EL (cell line): ENCODE measurements around the gene LRIG2.
"Not testable (repeated sequence)": the region's sequence is repeated elsewhere in the genome, so short reads cannot be mapped to it uniquely, and the experiment has no call there.

Source experiments
- DNase-seq: peaks from one replicate; pipeline ENCODE4 v3.0.0-alpha.2; 2016

Gene LRIG2

DNA sequence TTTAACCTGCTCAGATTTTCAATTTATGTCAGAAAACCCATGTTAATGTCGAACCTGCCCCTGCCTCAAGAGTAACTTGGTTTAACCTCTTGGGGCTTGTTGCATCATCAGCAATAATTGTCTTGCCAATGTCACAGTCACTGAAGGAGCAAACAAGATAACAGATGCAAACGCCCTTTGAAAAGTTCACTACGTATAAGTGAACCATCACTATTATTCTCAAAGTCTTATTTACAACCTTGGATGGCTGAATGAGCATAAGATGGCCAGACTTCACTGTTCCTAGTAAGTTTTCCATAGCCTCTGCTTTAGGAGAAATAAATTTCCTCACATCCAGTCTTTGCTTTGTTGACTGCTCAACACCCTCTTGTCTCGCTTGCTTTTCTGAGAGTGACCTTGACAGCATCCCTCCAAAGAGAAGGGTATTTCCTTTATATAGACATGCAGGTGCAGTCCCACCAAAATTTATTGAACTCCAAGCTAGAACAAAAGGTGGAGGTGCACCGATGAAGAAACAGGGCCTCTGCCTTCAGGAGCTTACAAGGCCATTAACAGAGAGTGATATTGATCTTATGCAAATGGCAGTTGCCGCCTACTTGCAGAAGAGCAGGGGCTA is 749 bp upstream of the LRIG2 start:
- DNase-seq, result no peak

DNA sequence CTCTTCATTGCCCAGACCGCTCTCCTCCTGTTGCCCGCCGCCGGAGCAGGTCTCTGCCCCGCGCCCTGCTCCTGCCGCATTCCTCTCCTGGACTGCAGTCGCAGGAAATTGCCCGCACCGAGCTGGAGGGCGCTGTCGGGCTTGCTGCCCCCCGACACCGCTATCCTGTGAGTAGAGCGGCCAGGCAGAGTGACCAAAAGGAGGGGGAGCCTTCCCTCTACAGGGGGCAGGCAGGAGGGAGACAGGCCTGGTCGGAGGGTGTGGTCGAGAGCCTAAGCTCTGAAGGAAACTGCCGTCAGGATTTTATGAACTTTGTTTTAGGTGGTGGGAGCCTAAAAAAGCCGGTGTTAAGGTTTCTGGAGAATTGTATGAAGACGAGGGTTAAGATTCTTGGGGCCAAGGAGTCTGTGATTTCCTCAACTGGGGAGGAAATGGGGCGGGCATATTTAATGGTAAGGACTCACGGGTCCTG is 517 bp downstream of the LRIG2 start:
- peak; percentile 71 for DNase-seq

DNA sequence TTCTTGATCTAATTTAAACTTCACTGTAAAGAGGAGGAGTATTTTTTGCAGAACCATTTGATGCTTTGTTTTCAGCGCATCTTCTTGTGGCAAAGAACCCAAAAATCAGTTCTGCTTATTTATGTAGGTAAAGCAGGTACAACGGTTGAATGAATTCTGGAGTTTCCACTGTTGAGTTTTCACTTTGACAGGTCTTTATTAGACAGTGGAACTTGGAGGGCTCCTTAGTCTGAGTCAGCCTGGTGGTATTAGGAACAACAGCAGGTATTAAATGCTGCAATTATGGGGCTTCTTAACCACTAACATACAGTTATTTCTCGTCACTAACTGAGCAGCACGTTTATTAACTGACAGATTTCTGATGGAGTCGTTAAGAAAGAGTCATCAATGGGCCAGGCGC is 1.2 kb downstream of the LRIG2 start:
- DNase-seq, result peak; percentile 20

DNA sequence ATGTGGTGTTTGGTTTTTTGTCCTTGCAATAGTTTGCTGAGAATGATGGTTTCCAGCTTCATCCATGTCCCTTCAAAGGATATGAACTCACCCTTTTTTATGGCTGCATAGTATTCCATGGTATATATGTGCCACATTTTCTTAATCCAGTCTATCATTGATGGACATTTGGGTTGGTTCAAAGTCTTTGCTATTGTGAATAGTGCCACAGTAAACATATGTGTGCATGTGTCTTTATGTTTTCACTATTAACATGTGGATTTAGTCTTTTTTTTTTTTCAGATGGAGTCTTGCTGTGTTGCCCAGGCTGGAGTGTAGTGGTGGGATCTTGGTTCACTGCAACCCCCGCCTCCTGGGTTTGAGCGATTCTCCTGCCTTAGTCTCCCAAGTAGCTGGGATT is 5.0 kb downstream of the LRIG2 start:
- not testable (repeated sequence) for DNase-seq

DNA sequence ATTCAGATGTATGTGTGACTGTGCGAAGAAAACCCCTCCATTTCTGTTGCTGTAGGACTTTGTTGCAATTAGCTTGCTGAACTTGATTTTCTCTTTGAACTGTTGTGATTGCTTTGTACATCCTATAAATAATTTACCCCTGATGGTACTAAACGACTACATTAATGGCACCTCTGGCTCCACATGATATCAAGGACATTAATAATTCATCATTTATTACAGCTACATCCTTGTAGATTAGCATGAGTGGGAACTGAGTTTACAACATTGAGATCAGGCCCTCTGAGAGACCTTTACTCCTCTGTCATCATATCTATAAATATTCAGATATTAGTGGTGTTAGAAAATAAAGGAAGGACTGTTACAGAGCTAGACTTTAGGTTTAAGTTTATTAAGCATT is 13.5 kb downstream of the LRIG2 start:
- DNase-seq, result no peak

DNA sequence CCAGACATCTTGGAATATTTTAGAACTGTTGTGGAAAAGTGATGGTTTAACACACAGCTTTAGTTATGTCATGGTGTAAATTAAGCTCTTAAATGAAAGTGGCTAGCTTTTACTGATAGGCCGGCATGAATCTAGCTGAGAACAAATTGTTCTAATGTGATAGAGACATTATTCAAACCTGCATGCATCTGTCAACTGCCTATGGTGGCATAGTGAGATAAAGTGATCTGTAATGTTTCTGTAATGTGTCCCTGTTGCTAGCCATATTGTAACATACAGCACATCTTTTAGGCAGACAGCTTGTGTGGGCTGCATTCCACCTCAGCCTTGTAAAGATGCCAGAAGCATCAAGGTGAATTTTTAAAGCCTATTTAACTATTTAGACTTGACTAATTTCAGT is 16.0 kb downstream of the LRIG2 start:
- DNase-seq, result no peak

DNA sequence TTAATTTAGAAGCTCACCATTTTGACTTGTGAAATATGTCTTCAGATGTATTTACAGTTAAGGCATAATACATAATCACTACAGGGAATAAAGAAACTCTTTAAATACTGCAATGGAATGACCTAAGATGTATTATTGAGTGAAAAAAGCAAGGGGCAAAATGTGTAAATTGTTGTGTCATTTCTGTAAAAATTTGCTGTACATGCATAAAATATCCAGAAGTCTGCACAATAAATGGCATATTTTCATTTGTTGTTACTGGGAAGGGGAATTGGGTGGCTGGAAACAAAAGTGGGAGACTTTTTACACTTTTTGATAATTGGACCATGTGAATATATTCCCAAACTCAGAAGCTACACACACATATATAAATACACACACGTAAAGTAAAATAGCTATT is 17.1 kb downstream of the LRIG2 start:
- DNase-seq, result no peak

DNA sequence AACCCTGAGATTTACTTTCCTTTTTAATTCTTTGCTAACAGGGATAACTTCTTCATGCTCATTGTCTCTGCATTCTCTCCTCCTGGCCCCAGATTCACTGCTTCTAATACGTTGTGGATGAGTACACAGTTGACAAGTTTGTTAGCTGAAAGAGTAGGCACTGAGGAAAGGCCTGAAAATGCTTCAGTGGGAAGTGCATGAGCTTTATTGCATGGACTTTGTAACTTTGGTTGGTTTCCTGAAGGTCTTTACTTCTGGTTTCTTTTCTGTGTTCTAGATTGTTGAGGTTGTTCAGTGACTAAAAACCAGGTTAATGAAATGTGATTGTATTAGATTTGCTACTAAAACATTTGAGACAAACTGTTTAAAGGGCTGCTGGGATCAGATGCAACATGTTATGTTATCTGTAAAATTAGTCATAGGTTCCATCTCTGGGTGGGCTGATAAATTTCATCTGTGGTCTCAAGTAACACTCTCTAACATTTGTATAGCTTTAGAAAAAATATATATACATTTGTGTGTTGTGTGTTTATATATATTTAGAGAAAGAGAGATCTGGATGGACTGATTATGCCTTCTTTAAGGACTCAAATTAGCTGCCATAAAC is 19.1 kb downstream of the LRIG2 start:
- DNase-seq, result no peak

DNA sequence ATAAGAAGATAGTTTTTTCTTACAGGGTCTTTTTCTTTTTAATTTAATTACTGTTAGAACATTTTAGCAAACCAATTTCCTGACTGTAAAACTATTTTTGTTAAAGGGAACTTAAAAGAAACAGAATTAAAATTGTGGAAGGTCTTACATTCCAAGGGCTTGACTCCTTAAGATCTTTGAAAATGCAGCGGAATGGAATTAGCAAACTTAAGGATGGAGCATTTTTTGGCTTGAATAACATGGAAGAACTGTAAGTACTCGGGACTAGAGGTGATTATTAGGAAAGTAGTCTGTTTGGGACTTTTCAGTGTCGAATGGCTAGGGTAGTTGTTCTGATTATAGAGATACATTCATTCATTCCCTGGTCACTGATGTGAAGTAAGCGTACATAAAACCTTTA is 21.5 kb downstream of the LRIG2 start:
- DNase-seq, result no peak

DNA sequence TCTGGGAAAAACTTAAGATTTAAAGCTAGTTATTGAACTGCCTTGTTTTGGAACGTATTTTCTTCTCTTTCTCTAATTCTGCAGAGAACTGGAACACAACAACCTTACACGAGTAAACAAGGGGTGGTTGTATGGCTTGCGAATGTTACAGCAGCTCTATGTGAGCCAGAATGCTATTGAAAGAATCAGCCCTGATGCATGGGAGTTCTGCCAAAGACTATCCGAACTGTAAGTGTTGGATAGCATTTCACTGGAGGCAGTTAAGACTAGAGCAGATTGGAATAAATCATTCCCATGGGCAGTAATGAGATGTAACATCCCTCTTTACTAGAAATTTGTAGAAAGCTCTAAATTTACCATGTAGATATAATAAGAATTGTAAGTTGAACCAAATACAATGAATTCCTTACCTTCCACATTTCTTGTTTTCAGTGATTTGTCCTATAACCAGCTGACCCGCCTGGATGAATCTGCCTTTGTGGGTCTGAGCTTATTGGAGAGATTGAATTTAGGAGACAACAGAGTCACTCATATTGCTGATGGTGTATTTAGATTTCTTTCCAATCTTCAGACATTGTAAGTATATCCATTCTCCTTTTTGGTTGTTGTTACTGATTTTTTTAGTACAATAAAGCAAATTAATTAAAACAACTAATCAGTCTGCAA is 22.9 kb downstream of the LRIG2 start:
- DNase-seq, result no peak

DNA sequence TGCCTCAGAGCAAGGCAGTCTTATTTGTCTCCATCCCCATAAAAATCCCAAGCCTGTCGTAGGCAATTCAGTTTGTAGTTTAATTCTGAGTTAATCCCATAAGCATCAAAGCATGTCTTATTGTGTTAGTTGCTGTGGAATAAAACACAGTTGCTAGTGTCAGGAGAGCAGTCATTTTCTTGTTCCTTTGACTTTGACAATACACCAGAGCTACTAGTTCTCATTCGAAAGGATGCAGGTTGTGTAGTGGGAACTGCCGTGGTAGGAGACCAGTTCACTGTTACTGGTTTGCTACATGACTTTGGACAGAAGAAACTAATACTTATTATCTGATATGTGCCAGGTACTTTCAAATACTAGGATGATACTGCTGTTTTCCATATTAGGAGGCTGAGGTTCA is 23.5 kb downstream of the LRIG2 start:
- DNase-seq, result no peak

DNA sequence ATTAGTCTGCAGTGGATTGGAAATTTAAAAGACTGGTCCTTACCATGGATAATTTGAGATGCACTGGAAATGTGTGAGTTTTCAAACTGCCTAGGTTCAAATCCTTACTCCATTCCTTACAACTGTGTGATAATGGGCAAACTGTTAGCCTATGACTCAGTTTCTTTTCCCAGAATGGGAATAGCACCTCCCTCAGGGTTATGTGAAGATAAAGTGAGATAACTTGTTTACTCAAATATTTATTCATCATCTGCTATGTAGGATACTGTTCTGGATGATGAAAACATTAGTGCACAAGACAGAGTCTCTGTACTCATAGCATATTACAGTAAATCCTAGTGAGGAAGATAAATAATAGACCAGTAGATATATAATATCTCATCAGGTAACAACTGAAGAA is 28.6 kb downstream of the LRIG2 start:
- peak; percentile 15 for DNase-seq

DNA sequence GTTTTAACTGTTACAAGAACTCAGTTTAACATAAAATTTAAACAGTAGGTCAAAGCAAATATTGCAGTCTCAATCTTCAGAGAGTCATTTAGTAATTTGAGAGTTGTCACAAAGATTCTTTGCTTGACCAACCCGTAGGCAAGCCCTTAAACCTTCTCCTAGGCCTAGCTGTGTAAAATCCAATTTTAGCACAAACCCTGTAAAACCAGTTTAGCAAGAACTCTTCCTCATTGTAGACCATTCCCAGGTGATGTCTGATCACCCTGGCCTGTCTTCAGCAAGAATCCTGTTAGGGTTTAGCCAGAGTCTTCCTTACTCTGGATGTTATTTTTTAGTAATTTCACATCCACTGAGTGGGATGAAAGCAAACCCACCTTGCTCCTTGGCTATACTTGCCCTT is 30.1 kb downstream of the LRIG2 start:
- no peak for DNase-seq

DNA sequence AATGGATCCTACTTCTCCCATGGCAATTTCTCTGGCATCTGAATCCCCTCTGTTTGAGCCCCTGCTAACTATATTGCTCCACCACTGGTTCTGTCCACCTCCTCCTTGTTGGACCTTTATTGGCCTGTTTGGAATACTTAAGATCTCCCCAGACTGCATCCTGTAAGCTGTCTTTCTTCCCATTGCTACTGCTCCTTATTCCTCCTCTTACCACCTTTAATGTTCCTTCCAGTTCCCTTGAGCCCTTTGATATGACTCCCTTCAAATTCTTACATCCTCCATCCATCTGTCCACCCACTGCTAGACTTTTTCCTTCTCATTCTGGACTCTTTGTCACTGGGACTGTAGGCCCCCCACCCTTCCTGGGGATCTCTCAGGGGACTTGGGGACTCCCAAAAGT is 31.0 kb downstream of the LRIG2 start:
- no peak for DNase-seq

DNA sequence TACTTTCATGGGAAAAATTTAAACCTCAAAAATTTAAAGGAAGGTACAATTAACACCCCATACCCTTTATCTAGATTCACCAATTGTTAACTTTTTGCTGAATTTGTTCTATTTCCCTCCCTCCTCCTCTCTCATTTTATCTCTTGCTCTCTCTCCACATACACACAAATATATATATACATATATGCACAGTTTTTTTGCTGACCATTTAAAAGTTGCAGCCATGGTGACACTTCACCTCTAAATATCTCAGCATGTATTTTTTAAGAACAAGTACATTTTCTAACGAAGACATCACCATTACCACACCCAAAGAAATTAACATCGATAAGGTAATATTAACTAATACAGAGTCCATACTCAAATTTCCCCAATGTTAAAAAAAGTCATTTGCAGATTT is 33.9 kb downstream of the LRIG2 start:
- DNase-seq, result no peak

DNA sequence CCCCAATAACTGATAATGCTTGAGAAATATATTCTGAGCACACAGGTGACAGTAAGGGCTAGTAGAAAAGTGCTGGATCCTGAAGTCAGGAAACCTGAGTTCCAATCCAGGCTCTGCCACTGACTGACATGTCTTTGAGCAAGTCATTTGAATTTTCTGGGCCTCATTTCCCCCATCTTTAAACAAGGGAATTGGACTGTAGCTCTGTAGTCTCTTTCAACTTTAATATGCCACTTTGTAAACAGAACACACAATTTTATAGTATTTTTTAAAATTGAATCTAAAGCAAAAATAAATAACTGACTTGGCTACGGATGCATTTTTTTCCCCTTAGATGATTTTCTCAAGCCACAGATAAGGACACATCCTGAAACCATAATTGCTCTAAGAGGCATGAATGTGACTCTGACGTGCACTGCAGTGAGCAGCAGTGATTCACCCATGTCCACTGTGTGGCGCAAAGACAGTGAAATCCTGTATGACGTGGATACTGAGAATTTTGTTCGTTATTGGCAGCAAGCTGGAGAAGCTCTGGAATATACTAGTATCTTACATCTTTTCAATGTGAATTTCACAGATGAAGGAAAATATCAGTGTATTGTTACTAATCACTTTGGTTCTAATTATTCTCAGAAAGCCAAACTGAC is 37.0 kb downstream of the LRIG2 start:
- DNase-seq, result peak; percentile 95

DNA sequence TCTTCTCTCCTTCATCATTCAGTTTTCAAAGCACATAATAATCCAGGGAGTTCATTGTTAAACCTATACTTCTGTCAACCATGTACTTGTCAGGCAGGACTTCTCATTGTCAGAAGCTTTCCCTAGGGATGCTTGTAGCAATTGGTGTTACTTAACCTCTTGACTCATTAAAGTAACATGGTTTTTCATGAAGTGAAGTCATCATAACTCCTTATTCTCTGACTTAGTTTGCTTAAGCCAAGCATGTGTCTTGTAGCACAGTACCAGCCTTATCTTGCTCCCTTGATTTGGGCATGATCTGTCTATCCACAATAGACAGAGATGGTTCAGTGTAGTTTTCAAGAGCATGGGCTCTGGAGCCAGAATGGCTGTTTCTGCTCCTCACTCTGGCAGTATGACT is 45.3 kb downstream of the LRIG2 start:
- DNase-seq, result no peak

DNA sequence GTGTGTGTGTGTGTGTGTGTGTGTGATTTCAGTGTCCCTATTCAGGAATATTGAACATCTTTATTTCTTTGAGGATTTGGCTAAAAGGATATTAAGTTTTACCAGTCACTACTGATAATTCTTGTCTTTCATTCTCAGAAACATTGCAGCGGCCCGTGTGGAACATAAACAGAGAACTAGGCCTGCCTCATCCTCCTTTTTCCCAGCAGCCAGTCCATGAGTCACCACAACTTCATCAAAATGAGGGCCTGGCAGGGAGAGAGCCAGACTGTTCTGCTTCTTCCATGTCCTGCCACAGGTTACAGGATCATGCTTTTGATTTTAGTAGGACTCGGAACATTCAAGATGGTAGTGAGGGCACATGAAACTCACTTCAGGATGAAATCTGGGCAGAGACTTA is 50.7 kb downstream of the LRIG2 start:
- no peak for DNase-seq

DNA sequence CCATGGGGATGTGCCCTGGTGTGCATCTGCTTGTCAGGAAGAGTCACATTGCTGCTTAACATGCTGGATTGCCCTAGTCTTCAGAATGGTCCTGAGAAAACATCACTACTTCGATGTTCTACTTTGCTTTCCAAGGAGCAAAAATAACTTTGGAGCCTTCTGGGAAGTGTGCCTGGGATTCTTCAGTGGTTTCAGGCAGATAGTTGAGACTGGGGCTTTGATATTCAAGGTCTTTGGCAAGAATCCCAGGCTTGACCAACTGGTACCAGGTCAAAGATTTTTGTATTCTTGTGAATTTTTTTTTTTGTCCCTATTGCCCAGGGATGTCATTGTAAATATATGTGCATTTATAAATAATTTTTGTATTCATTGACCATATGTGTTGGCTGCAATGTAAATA is 51.4 kb downstream of the LRIG2 start:
- DNase-seq, result no peak

DNA sequence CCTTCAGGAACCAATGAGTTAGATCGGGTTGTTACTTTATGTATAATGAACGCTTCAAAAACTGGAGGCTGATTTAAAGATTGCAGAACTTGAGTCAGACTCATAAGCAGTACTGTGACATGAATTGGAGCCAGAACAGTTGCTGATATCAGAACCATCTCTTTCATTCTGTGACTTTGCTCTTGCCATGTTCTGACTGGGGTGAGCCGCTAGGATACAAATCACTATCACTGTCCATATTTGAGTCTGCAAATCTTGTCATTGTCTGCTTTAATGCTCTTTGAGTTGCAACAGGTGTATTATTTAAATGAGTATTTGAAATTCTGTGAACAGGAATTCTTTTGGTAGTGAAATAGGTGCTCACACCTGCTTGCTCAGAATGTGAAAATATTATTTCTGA is 52.5 kb downstream of the LRIG2 start:
- DNase-seq, result no peak

DNA sequence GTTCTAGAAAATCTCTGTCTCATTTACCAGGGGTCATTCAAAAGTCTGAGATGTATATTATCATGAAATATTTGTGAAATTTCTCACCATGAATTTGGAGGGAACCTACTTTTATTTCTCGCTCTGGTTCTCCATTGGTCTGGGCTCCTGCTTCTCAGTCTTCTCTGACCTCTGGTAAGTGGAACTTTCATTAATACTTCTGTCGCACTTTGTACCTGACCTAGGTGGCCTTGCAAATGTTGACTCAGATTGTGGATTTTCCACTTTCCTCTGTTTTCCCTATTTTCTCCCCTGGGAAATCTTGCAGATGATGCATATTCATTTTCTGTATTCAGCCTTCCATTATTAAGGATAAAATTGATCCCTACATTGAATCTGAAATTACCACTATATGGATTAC is 53.2 kb downstream of the LRIG2 start:
- DNase-seq, result no peak

DNA sequence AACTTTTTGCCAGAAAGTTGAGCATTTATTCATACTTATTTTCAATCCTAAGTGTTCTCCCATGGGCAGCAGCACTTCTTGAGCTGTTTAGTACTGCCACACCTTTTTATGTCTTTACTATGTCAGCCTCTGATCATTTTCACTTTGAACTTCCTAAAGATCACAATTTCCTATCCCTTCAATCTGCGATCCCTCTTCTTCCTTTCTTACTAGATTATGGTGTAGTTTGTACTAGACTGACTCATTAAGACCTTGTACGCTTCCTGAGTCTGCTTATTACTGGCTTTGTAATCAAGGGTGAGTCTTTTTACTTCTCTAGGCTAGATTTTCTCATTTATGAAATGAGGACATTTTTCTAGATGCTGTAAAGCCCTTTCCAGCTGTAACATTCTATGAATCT is 55.1 kb downstream of the LRIG2 start:
- no peak for DNase-seq

DNA sequence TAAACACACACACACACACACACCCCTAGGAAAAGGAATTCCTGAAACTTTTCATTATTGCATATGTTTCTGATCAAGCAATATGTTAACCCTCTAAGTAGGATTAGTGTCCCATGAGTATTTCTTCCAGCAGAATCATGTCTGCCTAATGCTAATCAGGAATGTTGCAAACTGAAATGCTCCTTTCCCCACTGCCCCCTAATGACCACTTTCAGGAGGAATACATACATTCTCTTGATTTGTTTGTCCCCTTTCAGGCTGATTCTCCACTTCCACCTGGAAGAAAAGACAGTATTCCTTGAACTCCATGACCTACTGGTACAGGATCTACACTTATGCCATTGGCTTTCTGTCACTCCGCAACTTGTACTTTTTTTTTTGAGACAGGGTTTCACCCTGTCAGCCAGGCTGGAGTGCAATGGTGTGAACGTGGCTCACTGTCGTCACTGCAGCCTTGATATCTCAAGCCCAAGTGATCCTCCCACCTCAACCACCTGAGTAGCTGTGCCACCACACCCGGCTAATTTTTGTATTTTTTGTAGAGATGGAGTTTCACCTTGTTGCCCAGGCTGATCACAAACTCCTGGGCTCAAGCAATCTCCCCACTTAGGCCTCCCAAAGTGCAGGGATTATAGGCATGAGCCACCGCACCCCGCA is 56.7 kb downstream of the LRIG2 start:
- DNase-seq, result no peak

DNA sequence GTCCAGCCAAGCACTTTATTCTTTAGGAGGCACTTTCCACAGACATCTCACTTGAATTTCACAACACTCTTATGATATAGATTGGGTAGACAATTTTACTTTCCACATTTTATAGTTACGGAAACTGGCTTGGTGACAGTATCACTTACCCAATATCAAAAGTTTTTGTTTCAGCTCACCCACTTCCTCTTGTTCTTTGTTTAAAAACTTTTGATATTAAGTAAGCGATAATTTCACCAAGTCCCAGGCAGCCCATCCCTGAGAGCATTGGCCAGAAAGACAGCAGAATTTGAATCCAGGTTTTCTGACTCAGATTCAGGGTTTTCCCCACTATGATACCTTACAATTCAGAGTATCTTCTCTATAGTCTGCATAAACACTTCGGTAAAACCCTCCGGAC is 60.0 kb downstream of the LRIG2 start:
- no peak for DNase-seq
